NCI-H345 (cell line): ENCODE results near the gene SCYL1.

Source experiments
- DNase-seq: peaks from one replicate; lab custom pipeline; 2025; lab: John Stamatoyannopoulos, UW

Gene SCYL1

GRCh38 chr11:65585396-65586246, 60.7 kb downstream of the SCYL1 start:
- peak; percentile 41 for DNase-seq

- DNase-seq, result no peak
These were observed 61.4 kb downstream of the SCYL1 start for GRCh38 chr11:65586247-65586630.

- DNase-seq, result no peak
These were observed 61.8 kb downstream of the SCYL1 start for GRCh38 chr11:65586676-65587075.
